Mononuclear cell (primary cell): ENCODE measurements around the gene DLX6. TPM values are rescaled to one million over a fixed set of nuclear protein-coding genes. Genes with fewer than 3 reads are reported as not detected.

Experiments
- H3K27me3 ChIP-seq: 2 replicates; pipeline ENCODE4 v1.6.0; 2011; ENCODE audit warnings: low read length, control low read depth; ENCODE audit not compliant: insufficient read depth
- H3K4me1 ChIP-seq: 2 replicates; pipeline ENCODE4 v1.5.1; 2011; ENCODE audit warnings: mild to moderate bottlenecking, low read length, control low read depth; ENCODE audit not compliant: insufficient read depth
- H3K4me3 ChIP-seq: 2 replicates; pipeline ENCODE4 v1.5.1; 2011; ENCODE audit warnings: mild to moderate bottlenecking, low read length, moderate library complexity
- H3K9me3 ChIP-seq: 2 replicates; pipeline ENCODE4 v1.5.1; 2011; ENCODE audit warnings: low read depth, mild to moderate bottlenecking, control low read depth, low read length
- total RNA-seq: library from RNA; depleted of rRNA; stranded (reverse); fragments of >200 nt; gene quantifications from one replicate; pipeline ENCODE4 v1.2.3, GENCODE V29; 2012

Gene DLX6
- total RNA-seq, 1 donor, result not detected

- Histone ChIP-seq H3K4me3 (no peak overlapping the region), H3K9me3 (no peaks in the 10 kb centered on the region), H3K4me1 (peaks cover 15% of the 10 kb centered on the region), H3K27me3 (peaks cover 91% of the 10 kb centered on the region)
Measured at GRCh38 chr7:97002555-97003261, 2.6 kb upstream of the DLX6 start.

GRCh38 chr7:97003262-97004246, 1.8 kb upstream of the DLX6 start:
- no peak overlapping the region for H3K4me3 ChIP-seq
- peaks cover 91% of the 10 kb centered on the region for H3K27me3 ChIP-seq
- H3K4me1 ChIP-seq, result peaks cover 15% of the 10 kb centered on the region
- no peaks in the 10 kb centered on the region for H3K9me3 ChIP-seq

GRCh38 chr7:97004247-97005182, 838 bp upstream of the DLX6 start:
- H3K4me3 ChIP-seq, result no peak overlapping the region
- H3K27me3 ChIP-seq, result peaks cover 91% of the 10 kb centered on the region
- peaks cover 15% of the 10 kb centered on the region for H3K4me1 ChIP-seq
- no peaks in the 10 kb centered on the region for H3K9me3 ChIP-seq

- no peaks in the 10 kb centered on the region for H3K9me3 ChIP-seq
- no peak overlapping the region for H3K4me3 ChIP-seq
- H3K4me1 ChIP-seq, result peaks cover 15% of the 10 kb centered on the region
- H3K27me3 ChIP-seq, result peaks cover 91% of the 10 kb centered on the region
Measured at GRCh38 chr7:97006055-97006815, 882 bp downstream of the DLX6 start.

- no peak overlapping the region for H3K4me3 ChIP-seq
- peaks cover 15% of the 10 kb centered on the region for H3K4me1 ChIP-seq
- no peaks in the 10 kb centered on the region for H3K9me3 ChIP-seq
- peaks cover 91% of the 10 kb centered on the region for H3K27me3 ChIP-seq
Measured at GRCh38 chr7:97006816-97007582, 1.6 kb downstream of the DLX6 start.

GRCh38 chr7:97007583-97007861, 2.2 kb downstream of the DLX6 start:
- H3K4me1 ChIP-seq, result peaks cover 15% of the 10 kb centered on the region
- H3K27me3 ChIP-seq, result peaks cover 91% of the 10 kb centered on the region
- no peaks in the 10 kb centered on the region for H3K9me3 ChIP-seq
- no peak overlapping the region for H3K4me3 ChIP-seq

- Histone ChIP-seq H3K9me3 (no peaks in the 10 kb centered on the region), H3K4me1 (peaks cover 15% of the 10 kb centered on the region), H3K4me3 (no peak overlapping the region), H3K27me3 (peaks cover 91% of the 10 kb centered on the region)
Measured at GRCh38 chr7:97008275-97008917, 3.0 kb downstream of the DLX6 start.

GRCh38 chr7:97009753-97010732, 4.7 kb downstream of the DLX6 start:
- Histone ChIP-seq H3K9me3 (no peaks in the 10 kb centered on the region), H3K27me3 (peaks cover 91% of the 10 kb centered on the region), H3K4me1 (peaks cover 12% of the 10 kb centered on the region)

GRCh38 chr7:97011104-97011503, 5.8 kb downstream of the DLX6 start:
- peaks cover 5% of the 10 kb centered on the region for H3K4me1 ChIP-seq

More at GRCh38 chr7:97009753-97010732, 4.7 kb downstream of the DLX6 start:
- H3K4me3 ChIP-seq, result no peak overlapping the region

GRCh38 chr7:97011536-97012364, 6.4 kb downstream of the DLX6 start:
- peaks cover 99% of the 10 kb centered on the region for H3K27me3 ChIP-seq
- no peak overlapping the region for H3K4me3 ChIP-seq
- peaks cover 5% of the 10 kb centered on the region for H3K4me1 ChIP-seq
- H3K9me3 ChIP-seq, result no peaks in the 10 kb centered on the region

More at GRCh38 chr7:97011104-97011503, 5.8 kb downstream of the DLX6 start:
- no peaks in the 10 kb centered on the region for H3K9me3 ChIP-seq
- no peak overlapping the region for H3K4me3 ChIP-seq
- H3K27me3 ChIP-seq, result peaks cover 96% of the 10 kb centered on the region

- H3K4me1 ChIP-seq, result no peaks in the 10 kb centered on the region
- H3K4me3 ChIP-seq, result no peak overlapping the region
- H3K9me3 ChIP-seq, result no peaks in the 10 kb centered on the region
- H3K27me3 ChIP-seq, result peaks cover 99% of the 10 kb centered on the region
Measured at GRCh38 chr7:97012365-97013133, 7.2 kb downstream of the DLX6 start.
